MCF 10A (cell line): ENCODE data around the gene NELFA. TPM values are rescaled to one million over a fixed set of nuclear protein-coding genes. Genes with fewer than 3 reads are reported as not detected.
"Not testable (repeated sequence)": the region's sequence is repeated elsewhere in the genome, so short reads cannot be mapped to it uniquely, and the experiment has no call there.

ENCODE experiments used
- BruUV-seq: library from RNA; stranded (reverse); fragments of 400-500 nt; replicated peaks from 2 replicates; lab custom pipeline; 2021; lab: Mats Ljungman, UMichigan
- CTCF ChIA-PET: fragments of 300-600 bp; sonication (Branson Sonifier 250); formaldehyde crosslinking; extraction: SDS; loops from one replicate; lab custom pipeline; 2021; ENCODE audit warnings: antibody characterized with exemption, inconsistent platforms; lab: Yijun Ruan, JAX
- POLR2A ChIA-PET: fragments of 300-600, 350-650 bp; sonication (Branson Sonifier 250); formaldehyde crosslinking; extraction: SDS; loops from one replicate; lab custom pipeline; 2020; ENCODE audit warnings: antibody characterized with exemption, inconsistent platforms; lab: Yijun Ruan, JAX
- DNase-seq: peaks from one replicate; pipeline ENCODE4 v3.0.0-alpha.2; 2018; ENCODE audit not compliant: unreplicated experiment
- H3K27ac Mint-ChIP-seq: one replicate; pipeline ENCODE4 v1.8.0; 2022; ENCODE audit warnings: mild to moderate bottlenecking, low read depth, mixed read lengths; ENCODE audit not compliant: unreplicated experiment
- H3K27me3 Mint-ChIP-seq: one replicate; pipeline ENCODE4 v1.8.0; 2022; ENCODE audit warnings: mixed read lengths; ENCODE audit not compliant: insufficient read depth, unreplicated experiment
- H3K36me3 Mint-ChIP-seq: one replicate; pipeline ENCODE4 v1.8.0; 2022; ENCODE audit warnings: mild to moderate bottlenecking, moderate library complexity, mixed read lengths; ENCODE audit not compliant: insufficient read depth, unreplicated experiment
- H3K4me1 Mint-ChIP-seq: one replicate; pipeline ENCODE4 v1.8.0; 2022; ENCODE audit warnings: mixed read lengths; ENCODE audit not compliant: insufficient read depth, unreplicated experiment
- H3K4me3 Mint-ChIP-seq: one replicate; pipeline ENCODE4 v1.8.0; 2022; ENCODE audit warnings: mild to moderate bottlenecking, moderate library complexity, mixed read lengths; ENCODE audit not compliant: unreplicated experiment
- H3K9me3 Mint-ChIP-seq: one replicate; pipeline ENCODE4 v1.8.0; 2022; ENCODE audit warnings: mixed read lengths; ENCODE audit not compliant: unreplicated experiment
- intact Hi-C: fragments of 100-400 bp; cut with micrococcal nuclease; formaldehyde crosslinking; loops from 2 replicates; pipeline ENCODE4 v1.14.1; 2022
- total RNA-seq: library from RNA; stranded (reverse); gene quantifications from 2 replicates; pipeline ENCODE4 v1.2.3, GENCODE V29; 2022
- TF ChIP-seq, protein P1 (sequence below): fragments of 200-600 bp; IDR thresholded peaks from one replicate; pipeline ENCODE4 v1.8.0; 2022; ENCODE audit warnings: antibody characterized with exemption, mild to moderate bottlenecking; ENCODE audit not compliant: unreplicated experiment

Gene NELFA
- total RNA-seq, 1 experiment from 2014 or later: 36.2 TPM

DNA sequence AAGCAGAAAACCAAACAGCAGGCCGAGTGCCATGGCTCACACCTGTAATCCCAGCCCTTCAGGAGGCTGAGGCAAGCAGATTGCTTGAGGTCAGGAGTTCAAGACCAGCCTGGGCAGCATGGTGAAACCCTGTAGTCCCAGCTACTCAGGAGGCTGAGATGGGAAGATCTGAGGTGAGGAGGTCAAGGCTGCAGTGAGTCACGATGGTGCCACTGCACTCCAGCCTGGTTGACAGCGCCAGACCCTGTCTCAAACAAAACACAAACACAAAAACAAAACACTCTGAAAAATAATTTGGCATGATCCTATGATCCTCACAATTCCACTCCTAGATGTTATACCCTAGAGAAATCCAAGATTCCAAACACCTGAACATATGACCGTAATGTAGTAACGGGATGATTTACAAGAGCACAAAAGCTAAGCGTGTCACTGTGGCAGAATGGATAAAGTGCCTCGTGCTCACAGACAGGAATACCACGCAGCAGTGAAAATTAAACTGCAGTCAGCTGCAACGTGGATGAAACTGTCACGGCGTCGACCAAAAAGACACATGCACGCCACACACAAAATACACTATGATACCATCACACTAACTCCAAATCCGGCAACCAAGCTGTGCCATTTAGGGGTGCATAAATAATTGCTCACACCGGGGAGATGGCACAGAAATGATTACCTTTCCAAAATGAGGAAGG, 1.7 kb downstream of the NELFA start:
- peak overlapping the region; percentile 80 for H3K4me3 Mint-ChIP-seq
- POLR2A ChIA-PET: interaction anchor here (1.2 to 1.7 kb wide), 3 partner anchors 11 to 22 kb away, joined by 3 to 7 read pairs (median 4); no protein-coding TSS in a partner anchor
- peaks cover 20% of the 10 kb centered on the region for H3K36me3 Mint-ChIP-seq
- no peaks in the 10 kb centered on the region for H3K27me3 Mint-ChIP-seq
- no peak for DNase-seq
- peaks cover 18% of the 10 kb centered on the region for H3K4me1 Mint-ChIP-seq
- TSS peak; percentile 49 for BruUV-seq
- peak overlapping the region; percentile 90 for H3K27ac Mint-ChIP-seq
- TF ChIP-seq, protein P1, sequence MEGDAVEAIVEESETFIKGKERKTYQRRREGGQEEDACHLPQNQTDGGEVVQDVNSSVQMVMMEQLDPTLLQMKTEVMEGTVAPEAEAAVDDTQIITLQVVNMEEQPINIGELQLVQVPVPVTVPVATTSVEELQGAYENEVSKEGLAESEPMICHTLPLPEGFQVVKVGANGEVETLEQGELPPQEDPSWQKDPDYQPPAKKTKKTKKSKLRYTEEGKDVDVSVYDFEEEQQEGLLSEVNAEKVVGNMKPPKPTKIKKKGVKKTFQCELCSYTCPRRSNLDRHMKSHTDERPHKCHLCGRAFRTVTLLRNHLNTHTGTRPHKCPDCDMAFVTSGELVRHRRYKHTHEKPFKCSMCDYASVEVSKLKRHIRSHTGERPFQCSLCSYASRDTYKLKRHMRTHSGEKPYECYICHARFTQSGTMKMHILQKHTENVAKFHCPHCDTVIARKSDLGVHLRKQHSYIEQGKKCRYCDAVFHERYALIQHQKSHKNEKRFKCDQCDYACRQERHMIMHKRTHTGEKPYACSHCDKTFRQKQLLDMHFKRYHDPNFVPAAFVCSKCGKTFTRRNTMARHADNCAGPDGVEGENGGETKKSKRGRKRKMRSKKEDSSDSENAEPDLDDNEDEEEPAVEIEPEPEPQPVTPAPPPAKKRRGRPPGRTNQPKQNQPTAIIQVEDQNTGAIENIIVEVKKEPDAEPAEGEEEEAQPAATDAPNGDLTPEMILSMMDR: no peak
- intact Hi-C loops: no loop called here
- CTCF ChIA-PET: interaction anchor here (0.5 to 0.6 kb wide), 3 partner anchors 11 to 499 kb away, joined by 3 read pairs; no protein-coding TSS in a partner anchor
- H3K9me3 Mint-ChIP-seq: no peaks in the 10 kb centered on the region

DNA sequence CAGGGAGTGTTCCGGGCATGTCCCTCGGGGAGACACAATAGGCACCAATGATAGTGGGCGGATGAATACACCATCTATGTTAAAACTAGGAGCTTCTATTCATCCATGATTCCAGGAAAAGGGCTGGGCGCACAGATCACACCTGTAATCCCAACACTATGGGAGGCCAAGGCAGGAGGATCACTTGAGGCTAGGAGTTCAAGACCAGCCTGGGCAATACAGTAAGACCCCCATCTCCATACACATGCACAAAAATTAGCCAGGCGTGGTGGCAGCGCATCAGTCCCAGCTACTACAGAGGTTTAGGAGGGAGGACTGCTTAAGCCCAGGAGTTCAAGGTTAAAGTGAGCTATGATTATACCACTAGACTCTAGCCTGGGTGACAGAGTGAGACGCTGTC, 2.4 kb downstream of the NELFA start:
- peak overlapping the region; percentile 80 for H3K4me3 Mint-ChIP-seq
- BruUV-seq: no TSS peak
- DNase-seq: no peak
- TF ChIP-seq, protein P1: no peak
- CTCF ChIA-PET: interaction anchor here (0.6 kb wide), 1 partner anchor 498 kb away, joined by 3 read pairs; no protein-coding TSS in a partner anchor
- H3K36me3 Mint-ChIP-seq: peaks cover 25% of the 10 kb centered on the region
- peaks cover 18% of the 10 kb centered on the region for H3K4me1 Mint-ChIP-seq
- no peak overlapping the region for H3K27ac Mint-ChIP-seq
- no peaks in the 10 kb centered on the region for H3K27me3 Mint-ChIP-seq
- POLR2A ChIA-PET: interaction anchor here (1.2 kb wide), 1 partner anchor 20 kb away, joined by 4 read pairs; no protein-coding TSS in a partner anchor
- H3K9me3 Mint-ChIP-seq: no peaks in the 10 kb centered on the region
- intact Hi-C loops: no loop called here

DNA sequence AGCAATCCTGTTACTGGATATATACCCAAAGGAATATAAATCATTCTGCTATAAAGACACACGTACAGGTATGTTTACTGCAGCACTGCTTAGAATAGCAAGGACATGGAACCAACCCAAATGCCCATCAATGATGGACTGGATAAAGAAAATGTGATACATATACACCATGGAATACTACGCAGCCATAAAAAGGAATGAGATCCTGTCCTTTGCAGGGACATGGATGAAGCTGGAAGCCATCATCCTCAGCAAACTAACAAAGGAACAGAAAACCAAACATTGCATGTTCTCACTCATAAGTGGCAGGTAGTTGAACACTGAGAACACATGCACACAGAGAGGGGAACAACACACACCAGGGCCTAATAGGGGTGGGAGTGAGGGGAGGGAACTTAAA, 5.4 kb downstream of the NELFA start:
- H3K27ac Mint-ChIP-seq, BruUV-seq, intact Hi-C loops: not testable (repeated sequence)

DNA sequence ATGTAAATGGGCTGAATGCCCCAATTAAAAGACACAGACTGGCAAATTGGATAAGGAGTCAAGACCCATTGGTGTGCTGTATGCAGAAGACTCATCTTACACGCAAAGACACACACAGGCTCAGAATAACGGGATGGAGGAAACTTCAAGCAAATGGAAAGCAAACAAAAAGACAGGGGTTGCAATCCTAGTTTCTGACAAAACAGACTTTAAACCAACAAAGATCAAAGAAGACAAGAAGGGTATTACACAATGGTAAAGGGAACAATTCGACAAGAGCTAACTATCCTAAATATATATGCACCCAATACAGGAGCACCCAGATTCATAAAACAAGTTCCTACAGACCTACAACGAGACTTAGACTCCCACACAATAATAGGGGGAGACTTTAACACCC, 9.5 kb downstream of the NELFA start:
- DNase-seq, H3K4me3 Mint-ChIP-seq, CTCF ChIA-PET, intact Hi-C loops, BruUV-seq, H3K27me3 Mint-ChIP-seq, H3K27ac Mint-ChIP-seq, H3K4me1 Mint-ChIP-seq: not testable (repeated sequence)
- POLR2A ChIA-PET: interaction anchor here (2.8 kb wide), 1 partner anchor 10 kb away, joined by 10 read pairs; the partner anchor contains the start of gene NELFA
- Mint-ChIP-seq H3K9me3 (peaks cover 27% of the 10 kb centered on the region), H3K36me3 (peaks cover 36% of the 10 kb centered on the region)

More for the DNA sequence above, 5.4 kb downstream of the NELFA start:
- POLR2A ChIA-PET, H3K27me3 Mint-ChIP-seq, DNase-seq, H3K4me3 Mint-ChIP-seq, CTCF ChIA-PET: not testable (repeated sequence)
- Mint-ChIP-seq H3K4me1 (peaks cover 16% of the 10 kb centered on the region), H3K36me3 (peaks cover 35% of the 10 kb centered on the region), H3K9me3 (peaks cover 20% of the 10 kb centered on the region)

DNA sequence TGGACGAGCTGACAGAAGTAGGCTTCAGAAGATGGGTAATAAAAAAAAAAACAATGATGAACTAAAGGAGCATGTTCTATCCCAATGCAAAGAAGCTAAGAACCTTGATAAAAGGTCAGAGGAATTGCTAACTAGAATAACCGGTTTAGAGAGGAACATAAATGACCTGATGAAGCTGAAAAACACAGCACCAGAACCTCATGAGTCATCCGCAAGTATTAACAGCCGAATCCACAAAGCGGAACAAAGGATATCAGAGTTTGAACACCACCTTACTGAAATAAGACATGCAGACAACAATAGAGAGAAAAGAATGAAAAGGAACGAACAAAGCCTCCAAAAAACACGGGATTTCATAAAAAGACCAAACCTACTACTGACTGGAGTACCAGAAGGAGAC, 10.5 kb downstream of the NELFA start:
- peaks cover 27% of the 10 kb centered on the region for H3K9me3 Mint-ChIP-seq
- no peak for DNase-seq
- no peak overlapping the region for H3K27ac Mint-ChIP-seq
- peaks cover 35% of the 10 kb centered on the region for H3K36me3 Mint-ChIP-seq
- peaks cover 6% of the 10 kb centered on the region for H3K4me1 Mint-ChIP-seq
- intact Hi-C loops: no loop called here
- CTCF ChIA-PET: no interaction called here
- TF ChIP-seq, protein P1: no peak
- H3K4me3 Mint-ChIP-seq: no peak overlapping the region
- no TSS peak for BruUV-seq
- POLR2A ChIA-PET: no interaction called here
- H3K27me3 Mint-ChIP-seq: no peaks in the 10 kb centered on the region
